ENCODE results near the gene CTNNA2.

The CTNNA2 gene

DNA sequence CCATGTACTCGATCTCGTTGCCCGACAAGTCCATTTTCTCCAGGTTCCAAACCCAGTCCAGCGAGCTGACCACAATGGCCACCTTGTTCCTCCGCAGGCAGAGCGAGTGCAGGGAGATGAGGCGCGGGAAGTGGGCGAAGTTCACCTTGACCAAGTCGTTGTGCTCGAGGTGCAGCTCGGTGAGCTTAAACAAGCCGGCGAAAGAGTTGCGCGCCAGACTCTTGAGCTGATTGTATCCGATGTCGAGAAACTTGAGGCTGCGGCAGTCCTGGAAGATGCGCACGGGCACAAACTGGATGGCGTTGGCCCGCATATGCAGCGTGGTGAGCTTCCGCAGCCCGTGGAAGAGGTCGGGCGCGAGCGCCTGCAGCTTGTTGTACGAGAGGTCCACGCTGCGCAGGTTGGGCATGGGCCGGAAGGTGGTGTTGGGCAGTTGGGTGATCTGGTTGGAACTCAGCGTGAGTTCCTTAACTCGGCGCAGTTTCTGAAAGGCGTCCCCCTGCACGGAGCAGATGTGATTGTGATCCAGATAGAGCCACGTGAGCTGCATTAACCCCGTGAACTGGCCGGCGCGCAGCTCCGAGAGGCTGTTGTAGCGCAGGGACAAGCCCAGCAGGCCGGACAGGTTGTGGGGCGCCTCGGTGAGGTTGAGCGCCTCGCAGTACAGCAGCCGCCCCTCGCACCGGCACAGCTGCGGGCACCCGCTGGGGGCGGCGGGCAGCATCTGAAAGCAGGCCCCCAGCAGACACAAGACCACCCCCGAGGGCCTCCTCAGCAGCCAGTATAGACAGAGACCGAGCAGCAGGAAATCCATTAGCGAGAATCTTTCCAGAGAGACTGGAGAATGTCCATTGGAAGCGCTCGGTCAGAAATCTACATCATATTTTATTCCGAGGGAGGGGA lies 790.4 kb downstream of the CTNNA2 start:
- no peak overlapping the region for H3K4me3 ChIP-seq (ENCODE audit: low read length)
- DNase-seq (ENCODE audit: low read depth, low spot score), result no peak

GRCh38 chr2:80303909-80304837 lies 791.3 kb downstream of the CTNNA2 start, which contains the start of gene LRRTM1:
TSS of gene LRRTM1 (minus strand) at chr2:80304752. CDS start at chr2:80303819, 933 bp downstream.
- H3K4me3 ChIP-seq (ENCODE audit: low read length), result no peak within 1 kb of the TSS
- DNase-seq (ENCODE audit: low read depth, low spot score), result no peak

DNA sequence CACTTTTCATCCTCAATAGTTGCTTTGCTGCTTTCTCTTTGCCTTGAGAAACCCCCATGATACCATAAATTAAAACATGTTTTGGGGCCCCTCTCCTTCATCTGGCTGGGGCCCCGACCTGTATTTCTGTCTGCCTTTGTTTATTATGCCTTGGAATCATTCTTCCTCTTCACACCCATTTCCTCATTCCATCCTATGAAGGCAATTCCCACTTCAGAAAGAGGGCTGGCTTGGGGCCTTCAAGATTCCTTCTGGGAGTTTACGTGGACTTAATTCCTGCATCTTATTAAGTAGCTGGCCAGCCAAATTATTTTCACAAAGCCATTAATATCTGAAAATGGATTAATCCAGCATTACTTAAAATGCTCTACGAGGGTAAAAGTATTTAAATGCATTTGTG lies 798.5 kb downstream of the CTNNA2 start:
- H3K4me3 ChIP-seq (ENCODE audit: low read length), result no peak overlapping the region
- no peak for DNase-seq (ENCODE audit: low read depth, low spot score)

DNA sequence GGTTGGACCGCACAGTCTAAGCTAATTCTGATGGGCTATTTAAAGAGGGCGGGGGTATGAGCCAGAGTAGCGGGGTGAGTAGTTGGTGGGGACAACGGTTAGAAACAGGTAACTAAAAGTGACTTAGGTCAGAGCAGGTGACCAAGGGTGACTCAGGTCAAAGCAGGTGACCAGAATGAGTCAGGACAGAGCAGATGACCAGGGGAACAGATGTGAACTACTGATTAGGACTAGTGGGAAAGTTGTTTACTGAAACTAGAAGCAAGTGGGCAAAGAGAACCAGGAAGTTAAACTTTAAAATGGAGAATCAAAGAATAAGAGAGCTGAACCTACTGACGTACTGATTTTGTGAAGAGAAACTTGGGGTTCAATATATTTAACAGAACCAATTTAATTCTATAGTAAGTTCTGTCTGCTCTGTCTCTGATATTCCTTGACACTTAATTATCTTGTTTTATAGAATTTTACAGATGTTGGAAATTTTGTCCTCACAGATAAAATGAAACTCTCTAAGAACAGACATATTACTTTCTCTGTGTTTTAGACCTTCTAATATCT lies 799.5 kb downstream of the CTNNA2 start:
- DNase-seq (ENCODE audit: low read depth, low spot score), result no peak
- no peak overlapping the region for H3K4me3 ChIP-seq (ENCODE audit: low read length)

GRCh38 chr2:80322311-80322920 lies 809.6 kb downstream of the CTNNA2 start:
- H3K4me3 ChIP-seq (ENCODE audit: low read length), result no peak overlapping the region
- no peak for DNase-seq (ENCODE audit: low read depth, low spot score)

GRCh38 chr2:80322958-80323357 lies 810.1 kb downstream of the CTNNA2 start:
- no peak overlapping the region for H3K4me3 ChIP-seq (ENCODE audit: low read length)

GRCh38 chr2:80323610-80324009 lies 810.8 kb downstream of the CTNNA2 start:
- DNase-seq (ENCODE audit: low read depth, low spot score), result no peak
- H3K4me3 ChIP-seq (ENCODE audit: low read length), result no peak overlapping the region

More at GRCh38 chr2:80322958-80323357, 810.1 kb downstream of the CTNNA2 start:
- DNase-seq (ENCODE audit: low read depth, low spot score), result no peak

- DNase-seq (ENCODE audit: low read depth, low spot score), result no peak
- no peak overlapping the region for H3K4me3 ChIP-seq (ENCODE audit: low read length)
These were observed 811.7 kb downstream of the CTNNA2 start for GRCh38 chr2:80324525-80324924.

DNA sequence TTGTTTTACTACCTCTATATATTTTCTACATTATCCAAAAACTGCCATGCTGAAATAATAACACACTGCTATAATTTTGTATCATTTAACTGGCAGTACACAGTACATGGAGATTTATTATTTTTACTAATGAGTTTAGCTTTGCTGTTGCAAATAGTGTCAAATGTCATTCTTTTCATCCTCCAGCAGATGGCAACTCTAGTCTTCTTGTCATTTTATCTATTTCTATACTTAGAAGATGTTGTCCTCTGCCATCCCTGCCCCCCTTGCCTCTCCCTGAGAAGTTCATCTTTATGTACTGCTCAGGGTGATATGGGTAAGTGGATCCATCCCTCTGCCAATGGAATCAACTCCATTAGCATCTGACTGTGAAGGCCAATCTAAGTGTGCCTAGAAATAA lies 813.4 kb downstream of the CTNNA2 start:
- no peak overlapping the region for H3K4me3 ChIP-seq (ENCODE audit: low read length)
- DNase-seq (ENCODE audit: low read depth, low spot score), result peak; percentile 24

GRCh38 chr2:80326861-80327260 lies 814.0 kb downstream of the CTNNA2 start:
- H3K4me3 ChIP-seq (ENCODE audit: low read length), result no peak overlapping the region
- no peak for DNase-seq (ENCODE audit: low read depth, low spot score)

DNA sequence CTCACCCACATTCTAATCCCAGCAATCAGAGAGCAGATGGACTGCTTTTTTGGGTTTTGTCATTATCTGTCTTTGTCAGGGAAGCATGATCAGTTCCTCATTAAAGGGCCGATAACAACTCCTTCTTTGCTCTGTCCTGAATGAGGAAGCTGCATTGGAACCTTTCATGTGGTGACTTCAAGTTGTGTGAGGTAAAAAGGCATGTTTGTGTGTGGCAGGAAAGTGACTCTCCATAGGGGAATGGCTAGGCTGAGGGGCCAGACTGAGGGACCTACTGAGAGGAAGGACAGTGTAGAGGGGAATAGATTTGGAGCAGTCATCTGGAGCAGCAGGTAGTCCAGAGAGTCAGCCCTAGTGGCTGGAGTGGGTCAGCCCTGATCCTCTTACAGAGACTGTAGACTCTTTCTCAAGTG lies 815.3 kb downstream of the CTNNA2 start:
- H3K4me3 ChIP-seq (ENCODE audit: low read length), result no peak overlapping the region
- no peak for DNase-seq (ENCODE audit: low read depth, low spot score)

- DNase-seq (ENCODE audit: low read depth, low spot score), result no peak
- H3K4me3 ChIP-seq (ENCODE audit: low read length), result no peak overlapping the region
These were observed 816.6 kb downstream of the CTNNA2 start for GRCh38 chr2:80329491-80329890.

GRCh38 chr2:80330527-80331450 lies 817.9 kb downstream of the CTNNA2 start:
- H3K4me3 ChIP-seq (ENCODE audit: low read length), result no peak overlapping the region
- DNase-seq (ENCODE audit: low read depth, low spot score), result no peak

DNA sequence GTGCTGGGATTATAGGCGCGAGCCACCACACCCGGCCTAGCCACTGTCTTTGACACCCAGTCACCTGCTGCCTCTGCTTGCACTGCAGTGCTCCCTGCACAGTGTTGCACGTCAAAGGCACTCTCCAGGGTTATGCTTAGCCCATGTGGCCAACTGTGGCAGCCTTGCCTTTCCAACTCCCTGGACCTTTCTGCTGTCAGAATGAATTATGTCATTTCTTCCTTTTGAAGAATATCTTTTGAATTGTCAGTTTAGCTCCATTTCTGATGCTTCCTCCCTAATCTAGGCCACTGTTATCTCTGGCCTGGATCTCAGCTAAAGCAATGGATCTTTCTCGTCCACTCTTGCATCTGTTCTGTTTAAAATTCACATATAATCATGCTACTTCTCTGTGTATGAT lies 821.0 kb downstream of the CTNNA2 start:
- DNase-seq (ENCODE audit: low read depth, low spot score), result no peak
- no peak overlapping the region for H3K4me3 ChIP-seq (ENCODE audit: low read length)

DNA sequence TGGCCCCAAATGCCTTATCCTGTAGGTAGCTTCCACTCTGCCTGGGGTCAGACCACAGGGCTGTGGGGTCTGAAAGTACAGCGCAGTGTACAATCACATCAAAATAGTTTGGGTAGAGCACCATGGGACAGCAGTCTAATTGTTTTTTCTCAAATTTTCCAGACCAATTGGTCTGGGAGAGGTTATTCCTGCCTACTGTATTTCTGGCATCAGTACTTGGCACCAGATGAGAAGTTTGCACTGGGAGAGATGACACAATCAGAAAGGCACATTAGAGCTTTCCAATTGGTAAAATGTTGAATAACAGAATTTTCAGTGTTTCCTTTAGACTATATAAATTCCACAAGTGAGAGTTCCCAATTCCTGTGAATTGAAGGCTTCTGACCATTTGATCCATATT lies 822.6 kb downstream of the CTNNA2 start:
- no peak for DNase-seq (ENCODE audit: low read depth, low spot score)
- H3K4me3 ChIP-seq (ENCODE audit: low read length), result no peak overlapping the region

DNA sequence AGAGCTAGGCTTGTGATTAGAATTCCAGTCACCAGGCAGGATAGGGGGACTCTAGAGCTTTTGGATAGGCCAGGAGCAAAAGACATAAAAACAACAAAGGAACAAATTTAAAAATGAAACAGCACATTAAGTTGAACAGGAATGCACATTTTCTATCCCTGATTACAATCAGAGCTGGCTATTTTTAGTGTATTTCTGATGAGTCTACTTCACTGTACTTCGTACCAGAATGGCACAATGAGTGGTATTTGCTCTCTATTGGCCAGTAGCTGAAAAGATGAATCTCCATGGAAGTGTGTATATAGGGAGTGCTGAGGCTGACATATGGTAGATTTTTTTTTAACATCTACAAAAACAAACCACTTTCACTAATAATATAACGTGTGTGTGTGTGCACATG lies 825.9 kb downstream of the CTNNA2 start:
- no peak for DNase-seq (ENCODE audit: low read depth, low spot score)
- H3K4me3 ChIP-seq (ENCODE audit: low read length), result no peak overlapping the region

GRCh38 chr2:80340022-80340421 lies 827.2 kb downstream of the CTNNA2 start:
- H3K4me3 ChIP-seq (ENCODE audit: low read length), result no peak overlapping the region
- no peak for DNase-seq (ENCODE audit: low read depth, low spot score)

GRCh38 chr2:80348078-80348477 lies 835.2 kb downstream of the CTNNA2 start:
- no peak overlapping the region for H3K4me3 ChIP-seq (ENCODE audit: low read length)
- no peak for DNase-seq (ENCODE audit: low read depth, low spot score)

Data from Jurkat, Clone E6-1 (cell line).